CD8-positive, alpha-beta memory T cell (primary cell): ENCODE data around the gene PPM1L. TPM values are rescaled to one million over a fixed set of nuclear protein-coding genes. Genes with fewer than 3 reads are reported as not detected.
"Not testable (repeated sequence)": the region's sequence is repeated elsewhere in the genome, so short reads cannot be mapped to it uniquely, and the experiment has no call there.

Experiments used
- CTCF ChIA-PET: fragments of 350-600 bp; sonication (Branson Sonifier 250); formaldehyde crosslinking; loops from one replicate; lab custom pipeline; 2021; ENCODE audit warnings: antibody characterized with exemption; lab: Charles Lee
- POLR2A ChIA-PET: fragments of 350-600 bp; sonication (Branson Sonifier 250); formaldehyde crosslinking; loops from one replicate; lab custom pipeline; 2021; ENCODE audit warnings: antibody characterized with exemption; lab: Charles Lee
- DNase-seq, 5 donors: peaks; one replicate each; pipeline versions ENCODE4 v3.0.0 to v3.0.0-alpha.2; 2020 to 2022; ENCODE audit warnings: mixed read lengths in 1 of 5
- H3K27ac ChIP-seq: one replicate; pipeline ENCODE4 v1.7.0; 2013; ENCODE audit warnings: low read depth, mild to moderate bottlenecking, low read length, moderate library complexity
- H3K27me3 ChIP-seq: 2 replicates; pipeline ENCODE4 v1.7.0; 2013; ENCODE audit warnings: low read length, mild to moderate bottlenecking; ENCODE audit not compliant: insufficient read depth, poor library complexity, severe bottlenecking
- H3K36me3 ChIP-seq: 2 replicates; pipeline ENCODE4 v1.7.0; 2013; ENCODE audit warnings: mild to moderate bottlenecking, low read length, moderate library complexity; ENCODE audit not compliant: insufficient read depth
- H3K4me1 ChIP-seq: 2 replicates; pipeline ENCODE4 v1.7.0; 2013; ENCODE audit warnings: mild to moderate bottlenecking, low read length, moderate library complexity; ENCODE audit not compliant: insufficient read depth
- H3K4me3 ChIP-seq: 2 replicates; pipeline ENCODE4 v1.7.0; 2013; ENCODE audit warnings: mild to moderate bottlenecking, low read length
- H3K9me3 ChIP-seq: 2 replicates; pipeline ENCODE4 v1.7.0; 2013; ENCODE audit warnings: mild to moderate bottlenecking, low read length
- H3K27ac Mint-ChIP-seq, 8 donors: one replicate each; pipeline ENCODE4 v1.8.0; 2020 to 2021; ENCODE audit warnings: mixed read lengths in 8 of 8, mild to moderate bottlenecking in 6 of 8, inconsistent platforms in 3 of 8, moderate library complexity in 3 of 8
- H3K27me3 Mint-ChIP-seq, 2 donors: one replicate each; pipeline ENCODE4 v1.8.0; 2020 to 2021; ENCODE audit warnings: mixed read lengths in 2 of 2, mild to moderate bottlenecking in 1 of 2, moderate library complexity in 1 of 2
- H3K36me3 Mint-ChIP-seq, 3 donors: one replicate each; pipeline ENCODE4 v1.8.0; 2020 to 2021; ENCODE audit warnings: mixed read lengths in 3 of 3, inconsistent platforms in 1 of 3, mild to moderate bottlenecking in 1 of 3
- H3K4me1 Mint-ChIP-seq, 3 donors: one replicate each; pipeline ENCODE4 v1.8.0; 2020 to 2021; ENCODE audit warnings: mixed read lengths in 3 of 3, inconsistent platforms in 1 of 3, mild to moderate bottlenecking in 1 of 3
- H3K4me3 Mint-ChIP-seq, 7 donors: one replicate each; pipeline ENCODE4 v1.8.0; 2020 to 2021; ENCODE audit warnings: mixed read lengths in 7 of 7, mild to moderate bottlenecking in 6 of 7, moderate library complexity in 4 of 7, inconsistent platforms in 2 of 7
- H3K9me3 Mint-ChIP-seq, 5 donors: one replicate each; pipeline ENCODE4 v1.8.0; 2020 to 2022; ENCODE audit warnings: mixed read lengths in 5 of 5, mild to moderate bottlenecking in 3 of 5, moderate library complexity in 2 of 5, inconsistent platforms in 1 of 5
- polyA plus RNA-seq: library from polyadenylated mRNA; unstranded; fragments of 300-500 nt; fragmentation: Illumina TruSeq; gene quantifications from one replicate; pipeline ENCODE4 v1.2.3, GENCODE V29; 2021
- total RNA-seq, 2 experiments: library from RNA; stranded (reverse); gene quantifications; one replicate each; pipeline ENCODE4 v1.2.3, GENCODE V29; 2021

PPM1L gene
- total and polyA plus RNA-seq, 3 experiments from 2014 or later: 1.3 to 4.4 (median 3.8) TPM

DNA sequence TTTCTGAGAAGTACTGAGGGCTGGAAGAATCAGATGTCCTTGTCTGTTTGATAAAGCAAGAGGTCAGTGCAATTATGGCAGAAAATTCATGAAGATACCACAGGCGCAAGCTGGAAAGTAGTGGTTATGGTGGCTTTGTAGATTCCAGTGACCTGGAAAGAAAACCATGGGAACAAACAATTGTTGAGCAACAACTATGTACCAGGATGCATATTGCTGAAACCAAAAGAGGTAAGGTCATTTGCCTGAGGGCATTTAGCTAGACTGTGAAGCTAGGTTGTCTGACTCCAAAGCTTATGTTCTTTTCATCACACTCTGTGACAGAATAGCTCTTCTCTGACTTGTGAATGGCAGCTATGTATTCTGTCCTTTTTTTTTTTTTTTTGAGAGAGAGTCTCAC is 275.1 kb downstream of the PPM1L start:
- Mint-ChIP-seq H3K9me3 (peaks cover 0 to 54% (median 25%) of the 10 kb centered on the region in 5 donors), H3K36me3 (peaks cover 0 to 44% (median 0%) of the 10 kb centered on the region in 3 donors), H3K27me3 (no peaks in the 10 kb centered on the region), H3K4me1 (peaks cover 0 to 5% (median 3%) of the 10 kb centered on the region in 3 donors), H3K4me3 (no peak overlapping the region), H3K27ac (no peak overlapping the region)
- no peak for DNase-seq
- no peaks in the 10 kb centered on the region for H3K9me3 ChIP-seq
- ChIA-PET POLR2A (no interaction called here), CTCF (no interaction called here)
- no peaks in the 10 kb centered on the region for H3K36me3 ChIP-seq
- no peaks in the 10 kb centered on the region for H3K27me3 ChIP-seq
- no peak overlapping the region for H3K4me3 ChIP-seq
- H3K4me1 ChIP-seq: no peaks in the 10 kb centered on the region
- H3K27ac ChIP-seq: no peak overlapping the region

- H3K27me3 Mint-ChIP-seq, H3K4me1 ChIP-seq, H3K4me3 Mint-ChIP-seq, H3K27me3 ChIP-seq, H3K27ac ChIP-seq, H3K9me3 ChIP-seq, CTCF ChIA-PET, H3K4me3 ChIP-seq, POLR2A ChIA-PET, H3K36me3 ChIP-seq, H3K27ac Mint-ChIP-seq, H3K4me1 Mint-ChIP-seq: not testable (repeated sequence)
- Mint-ChIP-seq H3K9me3 (peaks cover 4 to 49% (median 25%) of the 10 kb centered on the region in 5 donors), H3K36me3 (peaks cover 0 to 34% (median 3%) of the 10 kb centered on the region in 3 donors)
- DNase-seq: peak in 1 of 5 donors; percentile 0
Observed at GRCh38 chr3:161034913-161035550, 279.0 kb downstream of the PPM1L start.

DNA sequence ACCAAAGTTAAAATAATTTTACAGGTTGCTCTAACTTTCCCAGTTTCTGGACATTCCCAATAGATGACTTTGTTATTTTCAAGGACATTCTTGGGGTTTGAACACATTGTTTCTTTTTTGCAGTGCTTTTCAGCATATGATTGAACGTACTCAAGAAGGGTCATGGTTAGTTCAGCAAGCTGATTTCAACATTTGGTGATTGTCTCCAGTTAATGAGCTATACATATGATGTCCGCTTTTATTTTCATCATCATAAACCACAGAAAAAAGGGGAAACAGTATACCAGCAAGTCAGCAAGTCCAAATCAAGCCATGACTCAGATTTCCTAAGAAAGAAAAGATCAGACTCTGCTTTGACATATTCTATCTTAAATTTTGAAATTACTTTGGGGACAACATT is 279.7 kb downstream of the PPM1L start:
- no peak overlapping the region for H3K4me3 ChIP-seq
- CTCF ChIA-PET: no interaction called here
- DNase-seq: no peak
- H3K27ac ChIP-seq: no peak overlapping the region
- Mint-ChIP-seq H3K4me3 (no peak overlapping the region), H3K36me3 (peaks cover 0 to 29% (median 3%) of the 10 kb centered on the region in 3 donors), H3K27me3 (no peaks in the 10 kb centered on the region), H3K9me3 (peaks cover 4 to 46% (median 27%) of the 10 kb centered on the region in 5 donors), H3K4me1 (peaks cover 0 to 5% (median 3%) of the 10 kb centered on the region in 3 donors), H3K27ac (peak overlapping the region in 1 of 8 donors; percentile 6)
- H3K27me3 ChIP-seq: no peaks in the 10 kb centered on the region
- no peaks in the 10 kb centered on the region for H3K9me3 ChIP-seq
- H3K36me3 ChIP-seq: no peaks in the 10 kb centered on the region
- POLR2A ChIA-PET: no interaction called here
- no peaks in the 10 kb centered on the region for H3K4me1 ChIP-seq

DNA sequence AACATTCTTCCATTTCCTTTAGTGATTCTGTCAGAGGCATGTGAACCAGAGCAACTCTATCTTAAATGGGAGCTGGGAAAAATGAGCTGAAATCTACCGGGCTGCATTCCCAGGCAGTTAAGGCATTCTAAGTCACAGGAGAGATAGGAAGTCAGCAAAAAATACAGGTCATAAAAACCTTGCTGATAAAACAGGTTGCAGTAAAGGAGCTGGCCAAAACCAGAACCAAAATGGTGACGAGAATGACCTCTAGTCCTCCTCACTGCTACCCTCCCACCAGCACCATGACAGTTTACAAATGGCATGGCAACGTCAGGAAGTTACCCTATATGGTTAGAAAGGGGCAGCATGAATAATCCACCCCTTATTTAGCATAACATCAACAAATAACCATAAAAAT is 282.7 kb downstream of the PPM1L start:
- no peak for DNase-seq
- no peaks in the 10 kb centered on the region for H3K4me1 ChIP-seq
- CTCF ChIA-PET: no interaction called here

DNA sequence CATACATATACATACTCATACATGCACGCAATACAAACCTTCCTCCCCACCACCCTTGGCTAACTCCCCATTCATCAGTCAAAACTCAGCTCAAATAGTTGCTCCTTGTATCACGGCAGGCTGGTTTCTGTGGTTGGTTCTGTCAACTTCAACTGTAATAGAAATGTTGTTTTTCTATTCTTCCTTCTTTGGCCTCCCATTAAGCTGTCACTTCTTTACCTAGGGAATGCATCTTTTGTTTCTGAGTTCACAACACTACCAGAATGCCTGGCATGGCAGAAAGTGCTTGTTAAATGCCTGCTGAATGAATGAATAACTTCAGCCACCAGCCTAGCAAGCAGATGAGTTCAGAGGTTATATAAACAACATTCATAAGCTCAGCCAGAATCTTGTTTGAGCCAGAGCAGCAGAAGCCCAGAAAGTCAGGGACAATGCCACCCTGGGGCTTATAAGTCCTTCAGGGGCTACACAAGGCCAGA is 286.0 kb downstream of the PPM1L start:
- Mint-ChIP-seq H3K4me1 (no peaks in the 10 kb centered on the region), H3K27me3 (no peaks in the 10 kb centered on the region), H3K9me3 (peaks cover 4 to 40% (median 25%) of the 10 kb centered on the region in 5 donors), H3K27ac (no peak overlapping the region), H3K4me3 (no peak overlapping the region), H3K36me3 (peaks cover 0 to 20% (median 3%) of the 10 kb centered on the region in 3 donors)
- DNase-seq: no peak
- H3K27ac ChIP-seq: no peak overlapping the region
- no peaks in the 10 kb centered on the region for H3K27me3 ChIP-seq
- no peaks in the 10 kb centered on the region for H3K4me1 ChIP-seq
- H3K36me3 ChIP-seq: no peaks in the 10 kb centered on the region
- no peaks in the 10 kb centered on the region for H3K9me3 ChIP-seq
- ChIA-PET POLR2A (no interaction called here), CTCF (no interaction called here)
- no peak overlapping the region for H3K4me3 ChIP-seq

More for the DNA sequence above, 282.7 kb downstream of the PPM1L start:
- Histone ChIP-seq H3K36me3 (no peaks in the 10 kb centered on the region), H3K27ac (no peak overlapping the region), H3K9me3 (no peaks in the 10 kb centered on the region), H3K27me3 (no peaks in the 10 kb centered on the region), H3K4me3 (no peak overlapping the region)
- peaks cover 0 to 5% (median 3%) of the 10 kb centered on the region in 3 donors for H3K4me1 Mint-ChIP-seq
- H3K4me3 Mint-ChIP-seq: no peak overlapping the region
- peaks cover 0 to 25% (median 3%) of the 10 kb centered on the region in 3 donors for H3K36me3 Mint-ChIP-seq
- POLR2A ChIA-PET: no interaction called here
- H3K9me3 Mint-ChIP-seq: peaks cover 4 to 37% (median 24%) of the 10 kb centered on the region in 5 donors
- H3K27ac Mint-ChIP-seq: no peak overlapping the region
- H3K27me3 Mint-ChIP-seq: no peaks in the 10 kb centered on the region

- ChIA-PET POLR2A (no interaction called here), CTCF (no interaction called here)
- peaks cover 4 to 48% (median 30%) of the 10 kb centered on the region in 5 donors for H3K9me3 Mint-ChIP-seq
- peaks cover 0 to 18% (median 3%) of the 10 kb centered on the region in 3 donors for H3K36me3 Mint-ChIP-seq
- no peaks in the 10 kb centered on the region for H3K27me3 Mint-ChIP-seq
- H3K36me3 ChIP-seq: no peaks in the 10 kb centered on the region
- no peaks in the 10 kb centered on the region for H3K9me3 ChIP-seq
- H3K27me3 ChIP-seq: no peaks in the 10 kb centered on the region
- no peak for DNase-seq
- H3K27ac ChIP-seq: no peak overlapping the region
- no peaks in the 10 kb centered on the region for H3K4me1 ChIP-seq
- H3K4me1 Mint-ChIP-seq: no peaks in the 10 kb centered on the region
- no peak overlapping the region for H3K4me3 ChIP-seq
- no peak overlapping the region for H3K27ac Mint-ChIP-seq
- H3K4me3 Mint-ChIP-seq: no peak overlapping the region
Observed at GRCh38 chr3:161043336-161044035, 287.5 kb downstream of the PPM1L start.

GRCh38 chr3:161049683-161050248 is 293.7 kb downstream of the PPM1L start:
- Mint-ChIP-seq H3K27me3 (peaks cover 0 to 2% of the 10 kb centered on the region in 2 donors), H3K4me1 (no peaks in the 10 kb centered on the region), H3K27ac (no peak overlapping the region), H3K9me3 (peaks cover 3 to 31% (median 20%) of the 10 kb centered on the region in 5 donors), H3K4me3 (no peak overlapping the region), H3K36me3 (peaks cover 0 to 3% (median 0%) of the 10 kb centered on the region in 3 donors)
- H3K36me3 ChIP-seq: no peaks in the 10 kb centered on the region
- DNase-seq: no peak
- no peak overlapping the region for H3K27ac ChIP-seq
- no peaks in the 10 kb centered on the region for H3K4me1 ChIP-seq
- POLR2A ChIA-PET: no interaction called here
- no peak overlapping the region for H3K4me3 ChIP-seq
- H3K9me3 ChIP-seq: no peaks in the 10 kb centered on the region
- CTCF ChIA-PET: no interaction called here
- H3K27me3 ChIP-seq: no peaks in the 10 kb centered on the region

- Histone ChIP-seq H3K27ac (no peak overlapping the region), H3K27me3 (no peaks in the 10 kb centered on the region), H3K9me3 (no peaks in the 10 kb centered on the region), H3K4me3 (no peak overlapping the region), H3K4me1 (no peaks in the 10 kb centered on the region), H3K36me3 (no peaks in the 10 kb centered on the region)
- no peak for DNase-seq
- ChIA-PET POLR2A (no interaction called here), CTCF (no interaction called here)
- Mint-ChIP-seq H3K27ac (no peak overlapping the region), H3K4me1 (no peaks in the 10 kb centered on the region), H3K27me3 (peaks cover 0 to 2% of the 10 kb centered on the region in 2 donors), H3K9me3 (peaks cover 3 to 27% (median 13%) of the 10 kb centered on the region in 5 donors), H3K36me3 (no peaks in the 10 kb centered on the region), H3K4me3 (no peak overlapping the region)
Observed at GRCh38 chr3:161050935-161051334, 294.9 kb downstream of the PPM1L start.
